Neural crest cell (in vitro differentiated cells): ENCODE data around the gene GPR22. TPM values are rescaled to one million over a fixed set of nuclear protein-coding genes. Genes with fewer than 3 reads are reported as not detected.

Source experiments
- DNase-seq: peaks from one replicate; pipeline ENCODE4 v3.0.0; 2021; ENCODE audit warnings: low read depth, mixed read lengths, low spot score
- H3K27ac Mint-ChIP-seq: one replicate; pipeline ENCODE4 v1.8.0; 2021; ENCODE audit warnings: mild to moderate bottlenecking, mixed read lengths; ENCODE audit not compliant: unreplicated experiment
- H3K27me3 Mint-ChIP-seq: 2 replicates; pipeline ENCODE4 v1.8.0; 2021; ENCODE audit warnings: low read depth, mild to moderate bottlenecking, mixed read lengths
- H3K36me3 Mint-ChIP-seq: 2 replicates; pipeline ENCODE4 v1.8.0; 2021; ENCODE audit warnings: low read depth, mild to moderate bottlenecking, mixed read lengths
- H3K4me1 Mint-ChIP-seq: 2 replicates; pipeline ENCODE4 v1.8.0; 2021; ENCODE audit warnings: mixed read lengths
- H3K4me3 Mint-ChIP-seq: one replicate; pipeline ENCODE4 v1.8.0; 2021; ENCODE audit warnings: mild to moderate bottlenecking, mixed read lengths
- H3K9me3 Mint-ChIP-seq: 2 replicates; pipeline ENCODE4 v1.8.0; 2021; ENCODE audit warnings: mixed read lengths
- CTCF ChIP-seq: fragments of 200-600 bp; sonication (generic); conservative IDR thresholded peaks from 2 replicates; pipeline ENCODE4 v1.5.0; 2021; ENCODE audit warnings: antibody characterized with exemption, mild to moderate bottlenecking
- long read RNA-seq: library from polyadenylated mRNA; unstranded; transcript quantifications from one replicate; pipeline ENCODE4 v2.0.0, GENCODE V29; 2020
- total RNA-seq: library from RNA; stranded (reverse); gene quantifications from 2 replicates; pipeline ENCODE4 v1.2.1, GENCODE V29; 2021

GPR22 gene
- total RNA-seq = 0.07 TPM in 1 of 2 replicates, not detected in the other
- long read RNA-seq = 0 reads

GRCh38 chr7:107469929-107470328 is at the start of gene GPR22:
Gene GPR22, plus strand, starts transcription at chr7:107470057. Its CDS starts 4,004 bp downstream, at chr7:107474061.
- H3K27me3 Mint-ChIP-seq = no peaks in the 10 kb centered on the region
- H3K9me3 Mint-ChIP-seq = no peaks in the 10 kb centered on the region
- H3K27ac Mint-ChIP-seq = no peak within 1 kb of the TSS
- H3K4me1 Mint-ChIP-seq = peaks cover 13% of the 10 kb centered on the region
- no peak for DNase-seq
- no peak for TF ChIP-seq CTCF
- no peaks in the 10 kb centered on the region for H3K36me3 Mint-ChIP-seq
- no peak within 1 kb of the TSS for H3K4me3 Mint-ChIP-seq

- no peak overlapping the region for H3K27ac Mint-ChIP-seq
- H3K4me3 Mint-ChIP-seq = no peak overlapping the region
- no peaks in the 10 kb centered on the region for H3K27me3 Mint-ChIP-seq
- H3K36me3 Mint-ChIP-seq = peaks cover 15% of the 10 kb centered on the region
- no peak for DNase-seq
- no peak for TF ChIP-seq CTCF
- H3K4me1 Mint-ChIP-seq = no peaks in the 10 kb centered on the region
- peaks cover 7% of the 10 kb centered on the region for H3K9me3 Mint-ChIP-seq
Observed at GRCh38 chr7:107427462-107427861, 42.4 kb upstream of the GPR22 start.

DNA sequence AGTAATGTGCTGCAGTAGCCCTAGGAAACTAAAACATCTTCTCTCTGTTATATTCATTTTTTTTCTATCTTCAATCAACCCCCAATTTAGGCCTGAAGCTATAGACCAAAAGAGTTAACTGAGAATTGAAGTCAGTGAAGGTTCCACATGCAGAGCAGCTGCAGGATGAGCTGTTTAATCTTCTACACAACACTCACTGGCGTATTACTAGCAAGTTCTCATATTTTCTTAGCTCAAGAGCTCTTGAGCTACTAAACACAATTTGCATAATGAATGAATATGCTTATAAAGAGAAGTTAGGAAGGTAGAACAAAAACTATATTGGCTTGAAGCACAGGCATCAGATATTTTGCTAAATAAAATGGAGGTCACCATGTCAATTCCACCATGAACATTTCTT is 41.2 kb upstream of the GPR22 start:
- no peak overlapping the region for H3K27ac Mint-ChIP-seq

GRCh38 chr7:107430057-107430456 is 39.8 kb upstream of the GPR22 start:
- H3K4me3 Mint-ChIP-seq = no peak overlapping the region
- H3K27ac Mint-ChIP-seq = no peak overlapping the region
- no peak for TF ChIP-seq CTCF
- no peaks in the 10 kb centered on the region for H3K4me1 Mint-ChIP-seq
- H3K9me3 Mint-ChIP-seq = peaks cover 11% of the 10 kb centered on the region
- no peaks in the 10 kb centered on the region for H3K27me3 Mint-ChIP-seq
- no peak for DNase-seq
- H3K36me3 Mint-ChIP-seq = peaks cover 21% of the 10 kb centered on the region

More for the DNA sequence above, 41.2 kb upstream of the GPR22 start:
- no peak for DNase-seq
- Mint-ChIP-seq H3K4me1 (no peaks in the 10 kb centered on the region), H3K36me3 (peaks cover 17% of the 10 kb centered on the region), H3K4me3 (no peak overlapping the region), H3K9me3 (peaks cover 7% of the 10 kb centered on the region), H3K27me3 (no peaks in the 10 kb centered on the region)
- no peak for TF ChIP-seq CTCF

DNA sequence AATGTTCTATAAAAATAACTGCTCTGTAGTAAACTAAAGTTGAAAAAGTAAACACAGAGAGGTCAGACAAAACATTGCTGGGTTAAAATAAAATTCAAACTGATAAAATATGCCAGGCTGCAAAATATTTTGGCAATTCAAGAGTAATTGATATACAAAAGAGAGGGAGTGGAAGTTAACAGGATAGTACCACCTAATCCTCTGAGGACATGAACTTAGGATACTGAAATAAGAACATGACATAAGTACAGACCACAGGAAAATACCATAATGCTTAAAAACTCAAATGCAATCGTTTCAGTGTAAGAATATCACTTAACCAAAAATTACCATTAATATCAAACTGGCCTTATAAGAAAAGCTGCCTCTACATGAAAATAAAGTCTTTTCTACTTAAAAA is 37.6 kb upstream of the GPR22 start:
- TF ChIP-seq CTCF = no peak
- no peaks in the 10 kb centered on the region for H3K4me1 Mint-ChIP-seq
- H3K36me3 Mint-ChIP-seq = peaks cover 21% of the 10 kb centered on the region
- no peak overlapping the region for H3K4me3 Mint-ChIP-seq
- peaks cover 13% of the 10 kb centered on the region for H3K9me3 Mint-ChIP-seq
- H3K27me3 Mint-ChIP-seq = no peaks in the 10 kb centered on the region
- H3K27ac Mint-ChIP-seq = no peak overlapping the region
- DNase-seq = no peak

- H3K9me3 Mint-ChIP-seq = peaks cover 6% of the 10 kb centered on the region
- H3K4me3 Mint-ChIP-seq = no peak overlapping the region
- DNase-seq = no peak
- no peak for TF ChIP-seq CTCF
- no peaks in the 10 kb centered on the region for H3K4me1 Mint-ChIP-seq
- H3K36me3 Mint-ChIP-seq = peaks cover 13% of the 10 kb centered on the region
- no peaks in the 10 kb centered on the region for H3K27me3 Mint-ChIP-seq
- no peak overlapping the region for H3K27ac Mint-ChIP-seq
Observed at GRCh38 chr7:107435749-107436148, 34.1 kb upstream of the GPR22 start.
